Hepatocyte (in vitro differentiated cells): Measurements from ENCODE around the gene PAPOLG. TPM values are rescaled to one million over a fixed set of nuclear protein-coding genes. Genes with fewer than 3 reads are reported as not detected.

Experiments
- DNase-seq: peaks from one replicate; pipeline ENCODE4 v3.0.0-alpha.2; 2016; ENCODE audit warnings: low spot score
- H2AFZ ChIP-seq: fragments of 200-600 bp; sonication (generic); 2 replicates; pipeline ENCODE4 v1.6.0; 2016; ENCODE audit warnings: antibody characterized with exemption, mild to moderate bottlenecking
- H3K27ac ChIP-seq: fragments of 200-600 bp; sonication (generic); 2 replicates; pipeline ENCODE4 v1.5.1; 2016; ENCODE audit warnings: mild to moderate bottlenecking
- H3K27me3 ChIP-seq: fragments of 200-600 bp; sonication (generic); 2 replicates; pipeline ENCODE4 v1.6.1; 2016
- H3K36me3 ChIP-seq: fragments of 200-600 bp; sonication (generic); replicated peaks from 2 replicates; pipeline ENCODE4 v1.5.1; 2016; ENCODE audit warnings: low read depth; ENCODE audit not compliant: insufficient read depth
- H3K4me1 ChIP-seq: fragments of 200-600 bp; sonication (generic); 2 replicates; pipeline ENCODE4 v1.5.1; 2016; ENCODE audit warnings: mild to moderate bottlenecking, moderate library complexity; ENCODE audit not compliant: insufficient read depth
- H3K4me2 ChIP-seq: fragments of 200-600 bp; sonication (generic); 2 replicates; pipeline ENCODE4 v1.6.0; 2016
- H3K4me3 ChIP-seq: fragments of 200-600 bp; sonication (generic); 2 replicates; pipeline ENCODE4 v1.5.1; 2016; ENCODE audit warnings: mild to moderate bottlenecking
- H3K79me2 ChIP-seq: fragments of 200-600 bp; sonication (generic); 2 replicates; pipeline ENCODE4 v1.6.0; 2017; ENCODE audit warnings: mild to moderate bottlenecking
- H3K9me2 ChIP-seq: fragments of 200-600 bp; sonication (generic); replicated peaks from 2 replicates; pipeline ENCODE4 v1.6.0; 2017; ENCODE audit warnings: mild to moderate bottlenecking; ENCODE audit not compliant: insufficient read depth
- H3K9me3 ChIP-seq: fragments of 200-600 bp; sonication (generic); 2 replicates; pipeline ENCODE4 v1.5.1; 2016; ENCODE audit warnings: low read depth, mild to moderate bottlenecking
- H4K20me1 ChIP-seq: fragments of 200-600 bp; sonication (generic); 2 replicates; pipeline ENCODE4 v1.6.0; 2016; ENCODE audit warnings: mild to moderate bottlenecking; ENCODE audit not compliant: insufficient read depth, poor library complexity, severe bottlenecking
- CTCF ChIP-seq: fragments of 200-600 bp; sonication (generic); IDR thresholded peaks from 2 replicates; pipeline ENCODE4 v1.5.1; 2016; ENCODE audit warnings: antibody characterized with exemption, mild to moderate bottlenecking; ENCODE audit not compliant: poor library complexity
- EZH2 ChIP-seq: fragments of 200-600 bp; sonication (generic); IDR thresholded peaks from 2 replicates; pipeline ENCODE4 v1.6.1; 2016; ENCODE audit warnings: antibody characterized with exemption, mild to moderate bottlenecking, borderline replicate concordance
- EZH2phosphoT487 ChIP-seq: fragments of 200-600 bp; sonication (generic); IDR thresholded peaks from one replicate; pipeline ENCODE4 v1.6.1; 2018; ENCODE audit warnings: antibody characterized with exemption, mild to moderate bottlenecking, low read depth, moderate library complexity; ENCODE audit not compliant: unreplicated experiment, severe bottlenecking
- WGBS: methylation state at CpG from one replicate; pipeline ENCODE4 v1.1.6; 2016; ENCODE audit warnings: low lambda C conversion rate; ENCODE audit errors: missing lambda C conversion rate; 5-methylcytosine and 5-hydroxymethylcytosine counted together
- polyA plus RNA-seq: library from polyadenylated mRNA; unstranded; fragments of >200 nt; fragmentation: Nextera tagmentation; extraction: Ambion mirVana; gene quantifications from 2 replicates; pipeline ENCODE4 v1.2.1, GENCODE V29; 2016
- total RNA-seq: library from RNA; depleted of rRNA; stranded (reverse); fragments of >200 nt; gene quantifications from 2 replicates; pipeline ENCODE4 v1.2.3, GENCODE V29; 2014

PAPOLG gene
- total and polyA plus RNA-seq, 2 experiments from 2014 or later = 3.4 to 13.5 TPM

GRCh38 chr2:60775048-60775639 lies 19.1 kb downstream of the PAPOLG start:
- Histone ChIP-seq H3K4me2 (no peak overlapping the region), H3K4me3 (no peak overlapping the region), H3K36me3 (peaks cover 2% of the 10 kb centered on the region), H4K20me1 (no peaks in the 10 kb centered on the region), H3K27ac (no peak overlapping the region), H3K79me2 (no peaks in the 10 kb centered on the region), H3K4me1 (no peaks in the 10 kb centered on the region), H3K9me2 (no peaks in the 10 kb centered on the region), H3K9me3 (no peaks in the 10 kb centered on the region), H3K27me3 (no peaks in the 10 kb centered on the region), H2AFZ (no peak overlapping the region)
- DNase-seq = no peak
- WGBS = 91% methylated on average over 2 of the region's 2 CpGs
- no peak for TF ChIP-seq EZH2phosphoT487
- no peak for TF ChIP-seq EZH2
- TF ChIP-seq CTCF = no peak

GRCh38 chr2:60778352-60778751 lies 22.3 kb downstream of the PAPOLG start:
- WGBS = 99% methylated on average over 3 of the region's 3 CpGs
- Histone ChIP-seq H3K27ac (no peak overlapping the region), H3K9me2 (no peaks in the 10 kb centered on the region), H3K4me2 (no peak overlapping the region), H3K27me3 (no peaks in the 10 kb centered on the region), H3K9me3 (no peaks in the 10 kb centered on the region), H3K36me3 (peaks cover 2% of the 10 kb centered on the region), H3K4me3 (no peak overlapping the region), H2AFZ (no peak overlapping the region), H4K20me1 (no peaks in the 10 kb centered on the region), H3K4me1 (no peaks in the 10 kb centered on the region), H3K79me2 (no peaks in the 10 kb centered on the region)
- DNase-seq = no peak
- TF ChIP-seq EZH2phosphoT487 (no peak), CTCF (no peak), EZH2 (no peak)

GRCh38 chr2:60779426-60779825 lies 23.4 kb downstream of the PAPOLG start:
- no peaks in the 10 kb centered on the region for H4K20me1 ChIP-seq
- no peak overlapping the region for H2AFZ ChIP-seq
- no peak for TF ChIP-seq CTCF
- no peak for TF ChIP-seq EZH2
- TF ChIP-seq EZH2phosphoT487 = no peak
- no peaks in the 10 kb centered on the region for H3K79me2 ChIP-seq
- no peaks in the 10 kb centered on the region for H3K4me1 ChIP-seq
- WGBS = 89% methylated on average over 5 of the region's 5 CpGs
- H3K36me3 ChIP-seq = peaks cover 2% of the 10 kb centered on the region
- H3K27me3 ChIP-seq = no peaks in the 10 kb centered on the region
- no peak overlapping the region for H3K4me2 ChIP-seq
- H3K9me3 ChIP-seq = no peaks in the 10 kb centered on the region
- DNase-seq = no peak
- no peak overlapping the region for H3K4me3 ChIP-seq
- no peaks in the 10 kb centered on the region for H3K9me2 ChIP-seq
- no peak overlapping the region for H3K27ac ChIP-seq

- H3K27ac ChIP-seq = no peak overlapping the region
- no peak overlapping the region for H3K4me2 ChIP-seq
- H3K36me3 ChIP-seq = no peaks in the 10 kb centered on the region
These were observed 24.7 kb downstream of the PAPOLG start for GRCh38 chr2:60780721-60781120.

More at GRCh38 chr2:60780721-60781120, 24.7 kb downstream of the PAPOLG start:
- Histone ChIP-seq H3K27me3 (no peaks in the 10 kb centered on the region), H3K4me1 (no peaks in the 10 kb centered on the region), H3K9me2 (no peaks in the 10 kb centered on the region), H4K20me1 (no peaks in the 10 kb centered on the region), H3K4me3 (no peak overlapping the region), H2AFZ (no peak overlapping the region), H3K79me2 (no peaks in the 10 kb centered on the region), H3K9me3 (no peaks in the 10 kb centered on the region)
- no peak for TF ChIP-seq EZH2phosphoT487
- no peak for TF ChIP-seq EZH2
- no peak for TF ChIP-seq CTCF
- DNase-seq = no peak
- 85% methylated on average over 3 of the region's 3 CpGs for WGBS
